Loucy (cell line): Measurements from ENCODE around the gene KIZ.
A peak's percentile ranks its signal among the peaks of the same experiment; 100 is the strongest.

Source experiments
- H2AFZ ChIP-seq: fragments of 200-600 bp; sonication (generic); 2 replicates; pipeline ENCODE4 v1.6.0; 2016; ENCODE audit warnings: antibody characterized with exemption, mild to moderate bottlenecking, low read length, moderate library complexity
- H3F3A ChIP-seq: fragments of 200-600 bp; 2 replicates; pipeline ENCODE4 v1.6.0; 2016; ENCODE audit warnings: antibody characterized with exemption, low read depth, mild to moderate bottlenecking
- H3K27me3 ChIP-seq: fragments of 200-600 bp; sonication (generic); 2 replicates; pipeline ENCODE4 v1.6.1; 2014; ENCODE audit warnings: low read length, mild to moderate bottlenecking; ENCODE audit not compliant: insufficient read depth, poor library complexity, severe bottlenecking
- H3K36me3 ChIP-seq: fragments of 200-600 bp; sonication (generic); 2 replicates; pipeline ENCODE4 v1.6.1; 2016; ENCODE audit warnings: low read length; ENCODE audit not compliant: insufficient read depth
- H3K4me1 ChIP-seq: fragments of 200-600 bp; sonication (generic); 2 replicates; pipeline ENCODE4 v1.5.1; 2014; ENCODE audit warnings: low read length, mild to moderate bottlenecking; ENCODE audit not compliant: insufficient read depth, poor library complexity, severe bottlenecking
- H3K4me2 ChIP-seq: fragments of 200-600 bp; sonication (generic); 2 replicates; pipeline ENCODE4 v1.6.0; 2014; ENCODE audit warnings: antibody characterized with exemption, low read length, low read depth, mild to moderate bottlenecking; ENCODE audit not compliant: poor library complexity, severe bottlenecking
- H3K4me3 ChIP-seq: fragments of 200-600 bp; sonication (generic); 2 replicates; pipeline ENCODE4 v1.5.1; 2014; ENCODE audit warnings: low read length, mild to moderate bottlenecking, mixed read lengths; ENCODE audit not compliant: poor library complexity, severe bottlenecking
- H3K79me2 ChIP-seq: fragments of 200-600 bp; sonication (generic); 2 replicates; pipeline ENCODE4 v1.6.1; 2014; ENCODE audit warnings: low read length; ENCODE audit not compliant: insufficient read depth
- H3K9ac ChIP-seq: fragments of 200-600 bp; sonication (generic); 2 replicates; pipeline ENCODE4 v1.6.0; 2014; ENCODE audit warnings: mild to moderate bottlenecking, low read depth, low read length, moderate library complexity; ENCODE audit not compliant: poor library complexity, severe bottlenecking
- H3K9me2 ChIP-seq: fragments of 200-600 bp; sonication (generic); replicated peaks from 2 replicates; pipeline ENCODE4 v1.6.1; 2016; ENCODE audit warnings: low read depth, low read length, mixed read lengths
- H3K9me3 ChIP-seq: fragments of 200-600 bp; sonication (generic); 2 replicates; pipeline ENCODE4 v1.6.1; 2014; ENCODE audit warnings: mild to moderate bottlenecking, antibody characterized with exemption, low read length, low read depth; ENCODE audit not compliant: insufficient read depth
- H4K20me1 ChIP-seq: fragments of 200-600 bp; sonication (generic); 2 replicates; pipeline ENCODE4 v1.6.0; 2014; ENCODE audit warnings: antibody characterized with exemption, low read length, mild to moderate bottlenecking; ENCODE audit not compliant: insufficient read depth, poor library complexity, severe bottlenecking
- EZH2phosphoT487 ChIP-seq: fragments of 200-600 bp; IDR thresholded peaks from 2 replicates; pipeline ENCODE4 v1.6.1; 2018; ENCODE audit warnings: antibody characterized with exemption, mild to moderate bottlenecking, moderate library complexity, borderline replicate concordance
- TF ChIP-seq, protein P1 (sequence below): fragments of 200-600 bp; sonication (generic); conservative IDR thresholded peaks from 2 replicates; pipeline ENCODE4 v1.5.1; 2014; ENCODE audit warnings: mild to moderate bottlenecking, antibody characterized with exemption, low read length

KIZ gene

GRCh38 chr20:21101453-21101931 is 24.4 kb upstream of the KIZ start:
- Histone ChIP-seq H3K9ac (no peak overlapping the region), H3F3A (no peaks in the 10 kb centered on the region), H2AFZ (no peak overlapping the region), H3K4me1 (peaks cover 18% of the 10 kb centered on the region), H3K9me2 (no peaks in the 10 kb centered on the region), H3K4me2 (no peak overlapping the region), H3K27me3 (no peaks in the 10 kb centered on the region), H3K36me3 (no peaks in the 10 kb centered on the region), H3K9me3 (no peaks in the 10 kb centered on the region), H3K4me3 (no peak overlapping the region), H4K20me1 (no peaks in the 10 kb centered on the region), H3K79me2 (no peaks in the 10 kb centered on the region)
- no peak for TF ChIP-seq EZH2phosphoT487

DNA sequence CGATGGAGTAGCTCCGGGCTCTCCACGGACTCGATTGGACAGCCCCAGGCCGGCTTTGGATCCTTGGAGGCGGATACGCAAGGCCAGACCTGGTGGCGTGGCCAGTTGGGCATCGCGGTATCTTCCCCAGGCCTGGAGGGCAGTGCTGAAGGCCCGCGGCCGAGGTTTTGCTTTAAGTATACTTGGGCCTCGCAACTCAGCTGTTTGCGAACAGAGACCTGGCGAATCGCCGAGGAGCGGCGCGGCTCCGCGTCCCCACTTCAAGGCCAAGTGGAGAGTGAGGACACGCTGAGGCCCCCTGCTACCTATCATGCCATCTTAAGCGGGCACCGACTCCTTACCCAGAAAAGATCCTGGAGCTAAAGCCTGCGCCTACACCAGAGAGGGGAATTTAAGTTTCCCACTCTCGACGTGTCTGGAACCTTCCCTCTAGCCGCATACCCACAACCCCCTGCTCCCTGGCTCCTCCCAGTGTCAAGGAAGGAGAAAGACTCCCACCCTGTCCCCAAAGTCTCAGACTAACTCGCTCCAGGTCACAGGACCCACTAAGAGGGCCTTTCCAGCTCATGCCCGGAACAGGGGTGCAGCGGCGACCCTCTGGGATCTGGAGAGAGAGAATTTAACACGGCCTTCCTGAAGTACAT is 23.8 kb upstream of the KIZ start:
- no peaks in the 10 kb centered on the region for H3K36me3 ChIP-seq
- H3K27me3 ChIP-seq, result no peaks in the 10 kb centered on the region
- peak overlapping the region; percentile 69 for H3K4me3 ChIP-seq
- no peaks in the 10 kb centered on the region for H3K9me2 ChIP-seq
- peak overlapping the region; percentile 59 for H3K9ac ChIP-seq
- peak overlapping the region; percentile 77 for H3K4me2 ChIP-seq
- H4K20me1 ChIP-seq, result no peaks in the 10 kb centered on the region
- H3K9me3 ChIP-seq, result no peaks in the 10 kb centered on the region
- H3F3A ChIP-seq, result no peaks in the 10 kb centered on the region
- no peak for TF ChIP-seq EZH2phosphoT487
- TF ChIP-seq, protein P1, sequence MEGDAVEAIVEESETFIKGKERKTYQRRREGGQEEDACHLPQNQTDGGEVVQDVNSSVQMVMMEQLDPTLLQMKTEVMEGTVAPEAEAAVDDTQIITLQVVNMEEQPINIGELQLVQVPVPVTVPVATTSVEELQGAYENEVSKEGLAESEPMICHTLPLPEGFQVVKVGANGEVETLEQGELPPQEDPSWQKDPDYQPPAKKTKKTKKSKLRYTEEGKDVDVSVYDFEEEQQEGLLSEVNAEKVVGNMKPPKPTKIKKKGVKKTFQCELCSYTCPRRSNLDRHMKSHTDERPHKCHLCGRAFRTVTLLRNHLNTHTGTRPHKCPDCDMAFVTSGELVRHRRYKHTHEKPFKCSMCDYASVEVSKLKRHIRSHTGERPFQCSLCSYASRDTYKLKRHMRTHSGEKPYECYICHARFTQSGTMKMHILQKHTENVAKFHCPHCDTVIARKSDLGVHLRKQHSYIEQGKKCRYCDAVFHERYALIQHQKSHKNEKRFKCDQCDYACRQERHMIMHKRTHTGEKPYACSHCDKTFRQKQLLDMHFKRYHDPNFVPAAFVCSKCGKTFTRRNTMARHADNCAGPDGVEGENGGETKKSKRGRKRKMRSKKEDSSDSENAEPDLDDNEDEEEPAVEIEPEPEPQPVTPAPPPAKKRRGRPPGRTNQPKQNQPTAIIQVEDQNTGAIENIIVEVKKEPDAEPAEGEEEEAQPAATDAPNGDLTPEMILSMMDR, result no peak; the same call in 1 of the 2 replicates
- H3K79me2 ChIP-seq, result no peaks in the 10 kb centered on the region
- H2AFZ ChIP-seq, result peak overlapping the region; percentile 87
- H3K4me1 ChIP-seq, result peaks cover 18% of the 10 kb centered on the region

GRCh38 chr20:21102603-21103311 is 23.1 kb upstream of the KIZ start:
- Histone ChIP-seq H3K4me1 (peaks cover 13% of the 10 kb centered on the region), H2AFZ (peak overlapping the region; percentile 87), H3F3A (no peaks in the 10 kb centered on the region), H3K9me3 (no peaks in the 10 kb centered on the region), H3K4me3 (peak overlapping the region; percentile 69), H3K9ac (peak overlapping the region; percentile 59), H3K27me3 (no peaks in the 10 kb centered on the region), H4K20me1 (no peaks in the 10 kb centered on the region), H3K79me2 (no peaks in the 10 kb centered on the region), H3K9me2 (no peaks in the 10 kb centered on the region), H3K36me3 (no peaks in the 10 kb centered on the region), H3K4me2 (peak overlapping the region; percentile 77)
- TF ChIP-seq, protein P1, result no peak
- no peak for TF ChIP-seq EZH2phosphoT487
